Loucy (cell line): ENCODE data around the gene SLC9B1.
"Not testable (repeated sequence)": the region's sequence is repeated elsewhere in the genome, so short reads cannot be mapped to it uniquely, and the experiment has no call there.

Source experiments
- H2AFZ ChIP-seq: fragments of 200-600 bp; sonication (generic); 2 replicates; pipeline ENCODE4 v1.6.0; 2016; ENCODE audit warnings: antibody characterized with exemption, mild to moderate bottlenecking, low read length, moderate library complexity
- H3F3A ChIP-seq: fragments of 200-600 bp; 2 replicates; pipeline ENCODE4 v1.6.0; 2016; ENCODE audit warnings: antibody characterized with exemption, low read depth, mild to moderate bottlenecking
- H3K27me3 ChIP-seq: fragments of 200-600 bp; sonication (generic); 2 replicates; pipeline ENCODE4 v1.6.1; 2014; ENCODE audit warnings: low read length, mild to moderate bottlenecking; ENCODE audit not compliant: insufficient read depth, poor library complexity, severe bottlenecking
- H3K36me3 ChIP-seq: fragments of 200-600 bp; sonication (generic); 2 replicates; pipeline ENCODE4 v1.6.1; 2016; ENCODE audit warnings: low read length; ENCODE audit not compliant: insufficient read depth
- H3K4me1 ChIP-seq: fragments of 200-600 bp; sonication (generic); 2 replicates; pipeline ENCODE4 v1.5.1; 2014; ENCODE audit warnings: low read length, mild to moderate bottlenecking; ENCODE audit not compliant: insufficient read depth, poor library complexity, severe bottlenecking
- H3K4me2 ChIP-seq: fragments of 200-600 bp; sonication (generic); 2 replicates; pipeline ENCODE4 v1.6.0; 2014; ENCODE audit warnings: antibody characterized with exemption, low read length, low read depth, mild to moderate bottlenecking; ENCODE audit not compliant: poor library complexity, severe bottlenecking
- H3K4me3 ChIP-seq: fragments of 200-600 bp; sonication (generic); 2 replicates; pipeline ENCODE4 v1.5.1; 2014; ENCODE audit warnings: low read length, mild to moderate bottlenecking, mixed read lengths; ENCODE audit not compliant: poor library complexity, severe bottlenecking
- H3K79me2 ChIP-seq: fragments of 200-600 bp; sonication (generic); 2 replicates; pipeline ENCODE4 v1.6.1; 2014; ENCODE audit warnings: low read length; ENCODE audit not compliant: insufficient read depth
- H3K9ac ChIP-seq: fragments of 200-600 bp; sonication (generic); 2 replicates; pipeline ENCODE4 v1.6.0; 2014; ENCODE audit warnings: mild to moderate bottlenecking, low read depth, low read length, moderate library complexity; ENCODE audit not compliant: poor library complexity, severe bottlenecking
- H3K9me2 ChIP-seq: fragments of 200-600 bp; sonication (generic); replicated peaks from 2 replicates; pipeline ENCODE4 v1.6.1; 2016; ENCODE audit warnings: low read depth, low read length, mixed read lengths
- H3K9me3 ChIP-seq: fragments of 200-600 bp; sonication (generic); 2 replicates; pipeline ENCODE4 v1.6.1; 2014; ENCODE audit warnings: mild to moderate bottlenecking, antibody characterized with exemption, low read length, low read depth; ENCODE audit not compliant: insufficient read depth
- H4K20me1 ChIP-seq: fragments of 200-600 bp; sonication (generic); 2 replicates; pipeline ENCODE4 v1.6.0; 2014; ENCODE audit warnings: antibody characterized with exemption, low read length, mild to moderate bottlenecking; ENCODE audit not compliant: insufficient read depth, poor library complexity, severe bottlenecking
- CTCF ChIP-seq: fragments of 200-600 bp; sonication (generic); conservative IDR thresholded peaks from 2 replicates; pipeline ENCODE4 v1.5.1; 2014; ENCODE audit warnings: mild to moderate bottlenecking, antibody characterized with exemption, low read length
- EZH2phosphoT487 ChIP-seq: fragments of 200-600 bp; IDR thresholded peaks from 2 replicates; pipeline ENCODE4 v1.6.1; 2018; ENCODE audit warnings: antibody characterized with exemption, mild to moderate bottlenecking, moderate library complexity, borderline replicate concordance

SLC9B1 gene

GRCh38 chr4:102883278-102883677 is 136.2 kb downstream of the SLC9B1 start:
- Histone ChIP-seq H3K36me3 (no peaks in the 10 kb centered on the region), H3K9me2 (no peaks in the 10 kb centered on the region), H3K27me3 (no peaks in the 10 kb centered on the region), H3K79me2 (0 out of 2 replicates have a peak, but pooled peaks cover 7% of the 10 kb centered on the region), H3K4me2 (no peak overlapping the region), H2AFZ (no peak overlapping the region), H3K4me1 (peaks cover 10% of the 10 kb centered on the region), H4K20me1 (no peaks in the 10 kb centered on the region), H3K9me3 (no peaks in the 10 kb centered on the region), H3F3A (no peaks in the 10 kb centered on the region), H3K4me3 (no peak overlapping the region), H3K9ac (no peak overlapping the region)
- TF ChIP-seq CTCF (no peak), EZH2phosphoT487 (no peak)

GRCh38 chr4:102881343-102881742 is 138.2 kb downstream of the SLC9B1 start:
- TF ChIP-seq CTCF (no peak), EZH2phosphoT487 (no peak)
- Histone ChIP-seq H3K4me3 (no peak overlapping the region), H2AFZ (no peak overlapping the region), H4K20me1 (no peaks in the 10 kb centered on the region), H3K79me2 (0 out of 2 replicates have a peak, but pooled peaks cover 8% of the 10 kb centered on the region), H3K9me3 (peaks cover 4% of the 10 kb centered on the region; the same call in 1 of the 2 replicates), H3K36me3 (peaks cover 12% of the 10 kb centered on the region; the same call in 1 of the 2 replicates), H3K9ac (no peak overlapping the region), H3K4me1 (peaks cover 10% of the 10 kb centered on the region), H3K27me3 (no peaks in the 10 kb centered on the region), H3K4me2 (peak overlapping the region; percentile 1), H3K9me2 (no peaks in the 10 kb centered on the region), H3F3A (no peaks in the 10 kb centered on the region)

GRCh38 chr4:102878901-102879300 is 140.6 kb downstream of the SLC9B1 start:
- Histone ChIP-seq H3K36me3 (peaks cover 16% of the 10 kb centered on the region; the same call in 1 of the 2 replicates), H3K9me2 (no peaks in the 10 kb centered on the region), H3K27me3 (no peaks in the 10 kb centered on the region), H3K79me2 (peaks cover 30% of the 10 kb centered on the region; the same call in 1 of the 2 replicates), H3K4me2 (no peak overlapping the region), H4K20me1 (no peaks in the 10 kb centered on the region), H3F3A (no peaks in the 10 kb centered on the region), H3K4me3 (no peak overlapping the region), H3K4me1 (peaks cover 10% of the 10 kb centered on the region), H3K9me3 (peaks cover 4% of the 10 kb centered on the region; the same call in 1 of the 2 replicates), H2AFZ (no peak overlapping the region), H3K9ac (no peak overlapping the region)
- TF ChIP-seq CTCF (no peak), EZH2phosphoT487 (no peak)

- not testable (repeated sequence) for H3K4me2 ChIP-seq, H3K4me3 ChIP-seq, H3K9ac ChIP-seq, H4K20me1 ChIP-seq, H3K9me3 ChIP-seq, H3F3A ChIP-seq, H3K9me2 ChIP-seq, H3K27me3 ChIP-seq, H2AFZ ChIP-seq
- H3K79me2 ChIP-seq, result peaks cover 33% of the 10 kb centered on the region; the same call in 1 of the 2 replicates
- peaks cover 10% of the 10 kb centered on the region for H3K4me1 ChIP-seq
- peaks cover 16% of the 10 kb centered on the region; the same call in 1 of the 2 replicates for H3K36me3 ChIP-seq
These were observed 141.2 kb downstream of the SLC9B1 start for GRCh38 chr4:102878349-102878748.

- not testable (repeated sequence) for H3K4me3 ChIP-seq, H3K9me2 ChIP-seq, H4K20me1 ChIP-seq, H2AFZ ChIP-seq, H3K9me3 ChIP-seq, H3F3A ChIP-seq, H3K27me3 ChIP-seq, H3K9ac ChIP-seq, H3K4me2 ChIP-seq
- Histone ChIP-seq H3K79me2 (peaks cover 36% of the 10 kb centered on the region; the same call in 1 of the 2 replicates), H3K36me3 (peaks cover 16% of the 10 kb centered on the region; the same call in 1 of the 2 replicates), H3K4me1 (peaks cover 10% of the 10 kb centered on the region)
These were observed 141.9 kb downstream of the SLC9B1 start for GRCh38 chr4:102877477-102878106.
